ENCODE results near the gene SNX8. TPM values are rescaled to one million over a fixed set of nuclear protein-coding genes. Genes with fewer than 3 reads are reported as not detected.

Gene SNX8
- total and polyA plus RNA-seq, 2 of the 13 experiments (the other 11 are each of a cell fraction or from before 2014, with no cell fraction given), result 20.6 to 45.2 TPM

DNA sequence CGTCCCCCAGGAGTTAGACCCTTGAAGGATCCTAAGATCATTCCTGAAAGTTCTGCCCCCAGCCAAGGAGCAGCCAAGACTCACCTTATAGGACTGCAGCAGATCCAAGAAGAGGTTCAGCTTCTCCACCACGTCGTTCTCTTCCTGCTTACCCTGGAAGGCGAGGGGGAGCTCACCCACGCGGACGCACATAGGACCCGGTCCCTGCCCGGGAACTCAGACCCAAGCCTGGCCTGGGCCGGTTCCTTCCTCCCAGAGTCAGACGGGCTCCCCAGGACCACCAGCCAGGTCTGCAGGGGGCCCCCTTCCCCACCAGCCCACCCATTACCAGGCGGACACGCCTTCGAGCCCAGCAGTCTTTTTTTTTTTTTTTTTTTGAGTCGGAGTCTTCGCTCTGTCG lies 56.6 kb downstream of the SNX8 start:
- H3K4me2 ChIP-seq (ENCODE audit: low read depth, low read length), result no peak overlapping the region
- peaks cover 6 to 34% of the 10 kb centered on the region in 2 experiments; a peak in 3 of 5 replicates for H3K36me3 ChIP-seq (replicated peaks in 1 of 2; ENCODE audit: control insufficient read depth in 1 of 2, insufficient read depth in 2 of 2, low read length in 2 of 2)
- no peak overlapping the region for H2AFZ ChIP-seq (ENCODE audit: low read length)
- H3K4me1 ChIP-seq (ENCODE audit: insufficient read depth, low read length), result no peaks in the 10 kb centered on the region
- no TSS peak for BruUV-seq (replicated peaks)
- ChIA-PET POLR2A (interaction anchor here (0.9 kb wide), 1 partner anchor 26 kb away, joined by 3 read pairs; no protein-coding TSS in a partner anchor), CTCF (ENCODE audit: low intra/inter-chr PET ratio, low total read pairs) (no interaction called here)
- intact Hi-C loops (cut with micrococcal nuclease; ENCODE audit: unreplicated experiment), result no loop called here
- ATAC-seq (no peak), FAIRE-seq (no peak), DNase-seq (ENCODE audit: low spot score) (no peak)
- H3K79me2 ChIP-seq (ENCODE audit: insufficient read depth, low read length), result no peaks in the 10 kb centered on the region
- H3K9ac ChIP-seq (ENCODE audit: insufficient read depth, low read depth, low read length), result no peak overlapping the region
- no peak for TF ChIP-seq SRF (IDR thresholded peaks at IDR 0.05; ENCODE audit: low read depth, low read length)
- TF ChIP-seq ZNF879 (CRISPR knock-in tag; IDR thresholded peaks at IDR 0.05), result no peak
- TF ChIP-seq, protein P1, sequence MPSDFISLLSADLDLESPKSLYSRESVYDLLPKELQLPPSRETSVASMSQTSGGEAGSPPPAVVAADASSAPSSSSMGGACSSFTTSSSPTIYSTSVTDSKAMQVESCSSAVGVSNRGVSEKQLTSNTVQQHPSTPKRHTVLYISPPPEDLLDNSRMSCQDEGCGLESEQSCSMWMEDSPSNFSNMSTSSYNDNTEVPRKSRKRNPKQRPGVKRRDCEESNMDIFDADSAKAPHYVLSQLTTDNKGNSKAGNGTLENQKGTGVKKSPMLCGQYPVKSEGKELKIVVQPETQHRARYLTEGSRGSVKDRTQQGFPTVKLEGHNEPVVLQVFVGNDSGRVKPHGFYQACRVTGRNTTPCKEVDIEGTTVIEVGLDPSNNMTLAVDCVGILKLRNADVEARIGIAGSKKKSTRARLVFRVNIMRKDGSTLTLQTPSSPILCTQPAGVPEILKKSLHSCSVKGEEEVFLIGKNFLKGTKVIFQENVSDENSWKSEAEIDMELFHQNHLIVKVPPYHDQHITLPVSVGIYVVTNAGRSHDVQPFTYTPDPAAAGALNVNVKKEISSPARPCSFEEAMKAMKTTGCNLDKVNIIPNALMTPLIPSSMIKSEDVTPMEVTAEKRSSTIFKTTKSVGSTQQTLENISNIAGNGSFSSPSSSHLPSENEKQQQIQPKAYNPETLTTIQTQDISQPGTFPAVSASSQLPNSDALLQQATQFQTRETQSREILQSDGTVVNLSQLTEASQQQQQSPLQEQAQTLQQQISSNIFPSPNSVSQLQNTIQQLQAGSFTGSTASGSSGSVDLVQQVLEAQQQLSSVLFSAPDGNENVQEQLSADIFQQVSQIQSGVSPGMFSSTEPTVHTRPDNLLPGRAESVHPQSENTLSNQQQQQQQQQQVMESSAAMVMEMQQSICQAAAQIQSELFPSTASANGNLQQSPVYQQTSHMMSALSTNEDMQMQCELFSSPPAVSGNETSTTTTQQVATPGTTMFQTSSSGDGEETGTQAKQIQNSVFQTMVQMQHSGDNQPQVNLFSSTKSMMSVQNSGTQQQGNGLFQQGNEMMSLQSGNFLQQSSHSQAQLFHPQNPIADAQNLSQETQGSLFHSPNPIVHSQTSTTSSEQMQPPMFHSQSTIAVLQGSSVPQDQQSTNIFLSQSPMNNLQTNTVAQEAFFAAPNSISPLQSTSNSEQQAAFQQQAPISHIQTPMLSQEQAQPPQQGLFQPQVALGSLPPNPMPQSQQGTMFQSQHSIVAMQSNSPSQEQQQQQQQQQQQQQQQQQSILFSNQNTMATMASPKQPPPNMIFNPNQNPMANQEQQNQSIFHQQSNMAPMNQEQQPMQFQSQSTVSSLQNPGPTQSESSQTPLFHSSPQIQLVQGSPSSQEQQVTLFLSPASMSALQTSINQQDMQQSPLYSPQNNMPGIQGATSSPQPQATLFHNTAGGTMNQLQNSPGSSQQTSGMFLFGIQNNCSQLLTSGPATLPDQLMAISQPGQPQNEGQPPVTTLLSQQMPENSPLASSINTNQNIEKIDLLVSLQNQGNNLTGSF (CRISPR knock-in tag; IDR thresholded peaks at IDR 0.05), result no peak
- no peak for TF ChIP-seq GFI1 (CRISPR knock-in tag; IDR thresholded peaks at IDR 0.05; ENCODE audit: borderline replicate concordance)
- TF ChIP-seq PCBP1 (IDR thresholded peaks at IDR 0.05; ENCODE audit: borderline replicate concordance, low read depth, low read length), result no peak
- no peak for TF ChIP-seq ETV5 (CRISPR knock-in tag; IDR thresholded peaks at IDR 0.05; ENCODE audit: borderline replicate concordance)
- TF ChIP-seq ARNT (IDR thresholded peaks at IDR 0.05), result no peak
- H3K4me3 ChIP-seq (replicated peaks in 1 of 3; ENCODE audit: insufficient read depth in 1 of 3, low read depth in 2 of 3, low read length in 3 of 3), result no peak overlapping the region
- H3K27ac ChIP-seq (ENCODE audit: extremely low read length, insufficient read depth, low read length), result no peak overlapping the region
- H3K9me3 ChIP-seq (ENCODE audit: low read length), result no peaks in the 10 kb centered on the region
- WGBS (ENCODE audit: low lambda C conversion rate), result 92% methylated on average over 13 of the region's 17 CpGs
- H3K27me3 ChIP-seq (ENCODE audit: control insufficient read depth in 1 of 2, insufficient read depth in 2 of 2, low read length in 2 of 2), result no peaks in the 10 kb centered on the region
- in situ Hi-C loops (cut with HindIII; ENCODE audit: extremely low pct_ligation_motif_present, low pct_unique_long_range_greater_than_20kb), result loop anchor here (10.0 kb wide), 1 partner anchor 47 kb away; no protein-coding TSS in a partner anchor
- no peaks in the 10 kb centered on the region for H4K20me1 ChIP-seq (ENCODE audit: insufficient read depth, low read length)

All from HepG2 (cell line).